ENCODE results near the gene ASF1B. TPM values are rescaled to one million over a fixed set of nuclear protein-coding genes. Genes with fewer than 3 reads are reported as not detected.

Gene ASF1B
- total RNA-seq, 1 donor from 2014 or later = 1.7 TPM

GRCh38 chr19:14085309-14085995, 50.9 kb downstream of the ASF1B start, which contains the start of gene C19orf67:
Gene C19orf67 (minus strand): TSS chr19:14085783. CDS start chr19:14085627, 156 bp downstream.
- Histone ChIP-seq H3K27ac (no peak within 1 kb of the TSS), H3K36me3 (peaks cover 0 to 6% of the 10 kb centered on the region in 2 donors), H3K4me3 (no peak within 1 kb of the TSS), H3K4me1 (peaks cover 29% of the 10 kb centered on the region), H3K27me3 (no peaks in the 10 kb centered on the region), H3K9me3 (no peaks in the 10 kb centered on the region)
- TF ChIP-seq CTCF (IDR thresholded peaks at IDR 0.05) = no peak
- no peak for TF ChIP-seq POLR2AphosphoS5 (IDR thresholded peaks at IDR 0.05; ENCODE audit: insufficient read depth in 1 of 2, low read depth in 1 of 2)
- no peak for TF ChIP-seq POLR2A (IDR thresholded peaks at IDR 0.05)
- intact Hi-C loops (cut with DNase I) = no loop called here
- DNase-seq (ENCODE audit: extremely low spot score in 2 of 2) = no peak

DNA sequence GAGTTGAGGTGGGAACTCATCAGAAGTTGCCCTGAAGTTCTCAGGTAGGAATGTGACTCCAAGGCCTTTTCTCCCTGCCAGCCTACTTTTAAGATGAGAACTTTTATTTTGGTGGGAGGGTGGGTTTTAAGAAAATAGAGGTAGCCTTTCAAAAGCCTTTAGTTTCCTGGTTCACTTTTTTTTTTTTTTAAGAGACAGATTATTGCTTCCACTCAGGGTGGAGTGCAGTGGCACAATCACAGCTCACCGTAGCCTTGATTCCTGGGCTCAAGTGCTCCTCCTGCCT, 53.8 kb downstream of the ASF1B start:
- TF ChIP-seq CTCF (IDR thresholded peaks at IDR 0.05) = no peak
- no peak for TF ChIP-seq POLR2AphosphoS5 (IDR thresholded peaks at IDR 0.05; ENCODE audit: insufficient read depth in 1 of 2, low read depth in 1 of 2)
- TF ChIP-seq POLR2A (IDR thresholded peaks at IDR 0.05) = no peak
- Histone ChIP-seq H3K27ac (peak overlapping the region; percentile 92), H3K36me3 (no peaks in the 10 kb centered on the region), H3K4me3 (peak overlapping the region in 1 of 2 donors; percentile 79), H3K4me1 (peaks cover 25% of the 10 kb centered on the region), H3K9me3 (no peaks in the 10 kb centered on the region), H3K27me3 (no peaks in the 10 kb centered on the region)
- intact Hi-C loops (cut with DNase I) = loop anchor here (5.0 kb wide), 1 partner anchor 35 kb away; the partner anchor contains the start of gene PRKACA
- no peak for DNase-seq (ENCODE audit: extremely low spot score in 2 of 2)

GRCh38 chr19:14081797-14082674, 54.4 kb downstream of the ASF1B start:
- intact Hi-C loops (cut with DNase I) = loop anchor here (5.0 kb wide), 1 partner anchor 35 kb away; the partner anchor contains the start of gene PRKACA
- no peak for TF ChIP-seq POLR2A (IDR thresholded peaks at IDR 0.05)
- no peak for TF ChIP-seq CTCF (IDR thresholded peaks at IDR 0.05)
- TF ChIP-seq POLR2AphosphoS5 (IDR thresholded peaks at IDR 0.05; ENCODE audit: insufficient read depth in 1 of 2, low read depth in 1 of 2) = peak in 1 of 2 donors; percentile 80
- Histone ChIP-seq H3K4me3 (peak overlapping the region; percentile 61 to 79), H3K27me3 (no peaks in the 10 kb centered on the region), H3K9me3 (no peaks in the 10 kb centered on the region), H3K36me3 (no peaks in the 10 kb centered on the region), H3K4me1 (peaks cover 25% of the 10 kb centered on the region), H3K27ac (peak overlapping the region; percentile 92)
- no peak for DNase-seq (ENCODE audit: extremely low spot score in 2 of 2)

DNA sequence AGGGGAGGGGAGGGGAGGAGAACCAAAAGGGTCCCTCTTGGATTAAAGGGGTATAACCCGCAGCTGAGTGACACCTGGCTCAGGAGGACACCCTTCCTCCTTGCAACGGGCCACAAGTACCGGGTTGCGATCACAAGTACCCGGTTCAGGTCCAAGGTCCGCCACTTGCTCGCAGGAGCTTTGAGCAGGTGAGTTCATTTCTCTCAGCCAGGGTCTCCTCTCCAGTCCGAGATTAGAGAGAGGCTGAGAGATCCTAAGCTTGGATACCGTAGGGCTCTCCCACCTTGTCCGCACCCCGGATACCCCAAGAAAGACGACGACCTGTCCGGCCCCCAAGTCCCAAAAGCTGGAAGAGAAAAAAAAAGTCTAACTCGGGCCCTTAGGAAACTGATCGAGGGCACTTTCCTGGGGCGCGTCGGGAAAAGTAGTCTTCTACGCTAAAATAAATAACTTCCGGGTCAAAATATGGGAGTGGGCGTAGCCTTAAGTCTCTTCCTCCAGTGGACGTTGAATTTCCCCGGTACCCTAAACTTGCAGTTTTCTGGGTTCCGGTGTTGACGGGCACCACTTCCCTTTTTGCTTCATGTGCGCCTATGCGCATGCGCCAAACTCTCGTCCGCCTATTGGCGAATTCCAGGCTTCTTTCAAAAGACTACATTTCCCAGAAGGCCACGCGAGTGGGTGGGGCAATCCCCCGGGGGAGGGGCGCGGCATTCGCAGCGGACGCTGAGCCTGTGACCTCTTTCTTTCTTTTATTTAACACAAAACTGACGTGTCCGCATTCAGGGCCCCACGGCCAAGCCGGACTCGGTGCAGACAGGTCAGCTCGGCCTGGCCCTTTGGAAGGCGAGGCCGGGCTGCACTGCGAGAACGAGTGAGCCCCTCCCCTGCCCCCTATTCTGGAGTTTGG, 55.2 kb downstream of the ASF1B start:
- intact Hi-C loops (cut with DNase I) = loop anchor here (5.0 kb wide), 1 partner anchor 36 kb away; the partner anchor contains the start of gene PRKACA
- H3K27ac ChIP-seq = peak overlapping the region; percentile 92
- H3K27me3 ChIP-seq = no peaks in the 10 kb centered on the region
- H3K4me3 ChIP-seq = peak overlapping the region; percentile 61 to 79
- no peaks in the 10 kb centered on the region for H3K9me3 ChIP-seq
- peak; percentile 99 for DNase-seq (ENCODE audit: extremely low spot score in 2 of 2)
- H3K36me3 ChIP-seq = no peaks in the 10 kb centered on the region
- peaks cover 25% of the 10 kb centered on the region for H3K4me1 ChIP-seq
- TF ChIP-seq POLR2A (IDR thresholded peaks at IDR 0.05) (peak; percentile 13 to 76), CTCF (IDR thresholded peaks at IDR 0.05) (peak in 2 of 3 experiments; percentile 7 to 26), POLR2AphosphoS5 (IDR thresholded peaks at IDR 0.05; ENCODE audit: insufficient read depth in 1 of 2, low read depth in 1 of 2) (peak; percentile 95 to 100)
